Measurements from ENCODE around the gene FBN1. TPM values are rescaled to one million over a fixed set of nuclear protein-coding genes. Genes with fewer than 3 reads are reported as not detected.

Gene FBN1
- total RNA-seq, 1 experiment from 2014 or later, result 5.2 TPM

- H3K4me3 Mint-ChIP-seq, result no peak overlapping the region
Measured at GRCh38 chr15:48365575-48365974, 279.9 kb downstream of the FBN1 start.

GRCh38 chr15:48363474-48363873 lies 282.0 kb downstream of the FBN1 start:
- DNase-seq (ENCODE audit: low spot score) (no peak), ATAC-seq (no peak)
- Mint-ChIP-seq H3K27ac (no peak overlapping the region), H3K4me3 (no peak overlapping the region), H3K9me3 (peaks cover 12% of the 10 kb centered on the region), H3K4me1 (peaks cover 5% of the 10 kb centered on the region), H3K27me3 (ENCODE audit: low read depth) (no peaks in the 10 kb centered on the region), H3K36me3 (peaks cover 4% of the 10 kb centered on the region; the same call in 1 of the 2 replicates)
- CTCF ChIA-PET, result no interaction called here
- POLR2A ChIA-PET, result no interaction called here
- no peak for TF ChIP-seq CBFB (CRISPR knock-in tag; IDR thresholded peaks at IDR 0.05; ENCODE audit: low read depth)
- TF ChIP-seq CTCF (IDR thresholded peaks at IDR 0.05), result no peak
- no peak for TF ChIP-seq E2F5 (CRISPR knock-in tag; IDR thresholded peaks at IDR 0.05)
- no peak for TF ChIP-seq ERG (CRISPR knock-in tag; IDR thresholded peaks at IDR 0.05)
- no peak for TF ChIP-seq GRHL2 (CRISPR knock-in tag; IDR thresholded peaks at IDR 0.05; ENCODE audit: insufficient replicate concordance, severe bottlenecking)
- no peak for TF ChIP-seq ESRRA (CRISPR knock-in tag; IDR thresholded peaks at IDR 0.05; ENCODE audit: borderline replicate concordance)
- TF ChIP-seq, protein P1, sequence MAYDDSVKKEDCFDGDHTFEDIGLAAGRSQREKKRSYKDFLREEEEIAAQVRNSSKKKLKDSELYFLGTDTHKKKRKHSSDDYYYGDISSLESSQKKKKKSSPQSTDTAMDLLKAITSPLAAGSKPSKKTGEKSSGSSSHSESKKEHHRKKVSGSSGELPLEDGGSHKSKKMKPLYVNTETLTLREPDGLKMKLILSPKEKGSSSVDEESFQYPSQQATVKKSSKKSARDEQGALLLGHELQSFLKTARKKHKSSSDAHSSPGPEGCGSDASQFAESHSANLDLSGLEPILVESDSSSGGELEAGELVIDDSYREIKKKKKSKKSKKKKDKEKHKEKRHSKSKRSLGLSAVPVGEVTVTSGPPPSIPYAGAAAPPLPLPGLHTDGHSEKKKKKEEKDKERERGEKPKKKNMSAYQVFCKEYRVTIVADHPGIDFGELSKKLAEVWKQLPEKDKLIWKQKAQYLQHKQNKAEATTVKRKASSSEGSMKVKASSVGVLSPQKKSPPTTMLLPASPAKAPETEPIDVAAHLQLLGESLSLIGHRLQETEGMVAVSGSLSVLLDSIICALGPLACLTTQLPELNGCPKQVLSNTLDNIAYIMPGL (CRISPR knock-in tag; IDR thresholded peaks at IDR 0.05), result no peak
- TF ChIP-seq, protein P2, sequence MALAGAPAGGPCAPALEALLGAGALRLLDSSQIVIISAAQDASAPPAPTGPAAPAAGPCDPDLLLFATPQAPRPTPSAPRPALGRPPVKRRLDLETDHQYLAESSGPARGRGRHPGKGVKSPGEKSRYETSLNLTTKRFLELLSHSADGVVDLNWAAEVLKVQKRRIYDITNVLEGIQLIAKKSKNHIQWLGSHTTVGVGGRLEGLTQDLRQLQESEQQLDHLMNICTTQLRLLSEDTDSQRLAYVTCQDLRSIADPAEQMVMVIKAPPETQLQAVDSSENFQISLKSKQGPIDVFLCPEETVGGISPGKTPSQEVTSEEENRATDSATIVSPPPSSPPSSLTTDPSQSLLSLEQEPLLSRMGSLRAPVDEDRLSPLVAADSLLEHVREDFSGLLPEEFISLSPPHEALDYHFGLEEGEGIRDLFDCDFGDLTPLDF (CRISPR knock-in tag; IDR thresholded peaks at IDR 0.05), result no peak
- no peak for TF ChIP-seq ZNF138 (CRISPR knock-in tag; conservative IDR thresholded peaks at IDR 0.05)
- TF ChIP-seq, protein P3, sequence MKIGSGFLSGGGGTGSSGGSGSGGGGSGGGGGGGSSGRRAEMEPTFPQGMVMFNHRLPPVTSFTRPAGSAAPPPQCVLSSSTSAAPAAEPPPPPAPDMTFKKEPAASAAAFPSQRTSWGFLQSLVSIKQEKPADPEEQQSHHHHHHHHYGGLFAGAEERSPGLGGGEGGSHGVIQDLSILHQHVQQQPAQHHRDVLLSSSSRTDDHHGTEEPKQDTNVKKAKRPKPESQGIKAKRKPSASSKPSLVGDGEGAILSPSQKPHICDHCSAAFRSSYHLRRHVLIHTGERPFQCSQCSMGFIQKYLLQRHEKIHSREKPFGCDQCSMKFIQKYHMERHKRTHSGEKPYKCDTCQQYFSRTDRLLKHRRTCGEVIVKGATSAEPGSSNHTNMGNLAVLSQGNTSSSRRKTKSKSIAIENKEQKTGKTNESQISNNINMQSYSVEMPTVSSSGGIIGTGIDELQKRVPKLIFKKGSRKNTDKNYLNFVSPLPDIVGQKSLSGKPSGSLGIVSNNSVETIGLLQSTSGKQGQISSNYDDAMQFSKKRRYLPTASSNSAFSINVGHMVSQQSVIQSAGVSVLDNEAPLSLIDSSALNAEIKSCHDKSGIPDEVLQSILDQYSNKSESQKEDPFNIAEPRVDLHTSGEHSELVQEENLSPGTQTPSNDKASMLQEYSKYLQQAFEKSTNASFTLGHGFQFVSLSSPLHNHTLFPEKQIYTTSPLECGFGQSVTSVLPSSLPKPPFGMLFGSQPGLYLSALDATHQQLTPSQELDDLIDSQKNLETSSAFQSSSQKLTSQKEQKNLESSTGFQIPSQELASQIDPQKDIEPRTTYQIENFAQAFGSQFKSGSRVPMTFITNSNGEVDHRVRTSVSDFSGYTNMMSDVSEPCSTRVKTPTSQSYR (CRISPR knock-in tag; IDR thresholded peaks at IDR 0.05), result no peak
- TF ChIP-seq, protein P4, sequence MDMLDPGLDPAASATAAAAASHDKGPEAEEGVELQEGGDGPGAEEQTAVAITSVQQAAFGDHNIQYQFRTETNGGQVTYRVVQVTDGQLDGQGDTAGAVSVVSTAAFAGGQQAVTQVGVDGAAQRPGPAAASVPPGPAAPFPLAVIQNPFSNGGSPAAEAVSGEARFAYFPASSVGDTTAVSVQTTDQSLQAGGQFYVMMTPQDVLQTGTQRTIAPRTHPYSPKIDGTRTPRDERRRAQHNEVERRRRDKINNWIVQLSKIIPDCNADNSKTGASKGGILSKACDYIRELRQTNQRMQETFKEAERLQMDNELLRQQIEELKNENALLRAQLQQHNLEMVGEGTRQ (CRISPR knock-in tag; IDR thresholded peaks at IDR 0.05), result no peak

More at GRCh38 chr15:48365575-48365974, 279.9 kb downstream of the FBN1 start:
- no peaks in the 10 kb centered on the region for H3K4me1 Mint-ChIP-seq
- DNase-seq (ENCODE audit: low spot score), result no peak
- H3K27ac Mint-ChIP-seq, result no peak overlapping the region
- H3K9me3 Mint-ChIP-seq, result peaks cover 12% of the 10 kb centered on the region
- no peak for TF ChIP-seq FOXJ3 (CRISPR knock-in tag; IDR thresholded peaks at IDR 0.05; ENCODE audit: borderline replicate concordance)
- TF ChIP-seq, protein P5, sequence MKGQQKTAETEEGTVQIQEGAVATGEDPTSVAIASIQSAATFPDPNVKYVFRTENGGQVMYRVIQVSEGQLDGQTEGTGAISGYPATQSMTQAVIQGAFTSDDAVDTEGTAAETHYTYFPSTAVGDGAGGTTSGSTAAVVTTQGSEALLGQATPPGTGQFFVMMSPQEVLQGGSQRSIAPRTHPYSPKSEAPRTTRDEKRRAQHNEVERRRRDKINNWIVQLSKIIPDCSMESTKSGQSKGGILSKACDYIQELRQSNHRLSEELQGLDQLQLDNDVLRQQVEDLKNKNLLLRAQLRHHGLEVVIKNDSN (CRISPR knock-in tag; IDR thresholded peaks at IDR 0.05), result no peak
- TF ChIP-seq HMGA2 (CRISPR knock-in tag; IDR thresholded peaks at IDR 0.05), result peak; percentile 92; the same call in 1 of the 2 replicates
- TF ChIP-seq ATF1 (CRISPR knock-in tag; IDR thresholded peaks at IDR 0.05), result no peak
- TF ChIP-seq FOXK1 (CRISPR knock-in tag; IDR thresholded peaks at IDR 0.05), result no peak
- TF ChIP-seq CTCF (IDR thresholded peaks at IDR 0.05), result no peak
- TF ChIP-seq, protein P6, sequence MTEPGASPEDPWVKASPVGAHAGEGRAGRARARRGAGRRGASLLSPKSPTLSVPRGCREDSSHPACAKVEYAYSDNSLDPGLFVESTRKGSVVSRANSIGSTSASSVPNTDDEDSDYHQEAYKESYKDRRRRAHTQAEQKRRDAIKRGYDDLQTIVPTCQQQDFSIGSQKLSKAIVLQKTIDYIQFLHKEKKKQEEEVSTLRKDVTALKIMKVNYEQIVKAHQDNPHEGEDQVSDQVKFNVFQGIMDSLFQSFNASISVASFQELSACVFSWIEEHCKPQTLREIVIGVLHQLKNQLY (CRISPR knock-in tag; IDR thresholded peaks at IDR 0.05), result no peak
- TF ChIP-seq OVOL2 (CRISPR knock-in tag; IDR thresholded peaks at IDR 0.05; ENCODE audit: borderline replicate concordance), result no peak
- H3K36me3 Mint-ChIP-seq, result peaks cover 4% of the 10 kb centered on the region; the same call in 1 of the 2 replicates
- ChIA-PET POLR2A (no interaction called here), CTCF (interaction anchor here (1.5 kb wide), 1 partner anchor 7 kb away, joined by 4 read pairs; no protein-coding TSS in a partner anchor)
- ATAC-seq, result no peak
- no peaks in the 10 kb centered on the region for H3K27me3 Mint-ChIP-seq (ENCODE audit: low read depth)

All from WTC11 (cell line).